Calu3 (cell line): ENCODE measurements around the gene ZBTB2. TPM values are rescaled to one million over a fixed set of nuclear protein-coding genes. Genes with fewer than 3 reads are reported as not detected.
"Not testable (repeated sequence)": the region's sequence is repeated elsewhere in the genome, so short reads cannot be mapped to it uniquely, and the experiment has no call there.

Experiments
- BruUV-seq: library from RNA; stranded (reverse); fragments of 400-500 nt; replicated peaks from 2 replicates; lab custom pipeline; 2021; lab: Mats Ljungman, UMichigan
- CTCF ChIA-PET: fragments of 300-600 bp; sonication (Branson Sonifier 250); formaldehyde crosslinking; loops from one replicate; lab custom pipeline; 2022; ENCODE audit warnings: antibody characterized with exemption; lab: Charles Lee
- DNase-seq: peaks from one replicate; pipeline ENCODE4 v3.0.0; 2022
- H3K27ac Mint-ChIP-seq: one replicate; pipeline ENCODE4 v1.8.0; 2022; ENCODE audit warnings: mixed read lengths; ENCODE audit not compliant: unreplicated experiment
- H3K27me3 Mint-ChIP-seq: one replicate; pipeline ENCODE4 v1.8.0; 2022; ENCODE audit warnings: mixed read lengths; ENCODE audit not compliant: unreplicated experiment
- H3K36me3 Mint-ChIP-seq: one replicate; pipeline ENCODE4 v1.8.0; 2022; ENCODE audit warnings: mild to moderate bottlenecking, moderate library complexity, mixed read lengths; ENCODE audit not compliant: insufficient read depth, unreplicated experiment
- H3K4me1 Mint-ChIP-seq: one replicate; pipeline ENCODE4 v1.8.0; 2022; ENCODE audit warnings: mild to moderate bottlenecking, low read depth, mixed read lengths; ENCODE audit not compliant: unreplicated experiment
- H3K4me3 Mint-ChIP-seq: one replicate; pipeline ENCODE4 v1.8.0; 2022; ENCODE audit warnings: mild to moderate bottlenecking, low read depth, moderate library complexity, mixed read lengths; ENCODE audit not compliant: unreplicated experiment
- H3K9me3 Mint-ChIP-seq: one replicate; pipeline ENCODE4 v1.8.0; 2022; ENCODE audit warnings: low read depth, mixed read lengths; ENCODE audit not compliant: unreplicated experiment
- intact Hi-C: fragments of 100-400 bp; cut with micrococcal nuclease; formaldehyde crosslinking; loops from one replicate; pipeline ENCODE4 v1.10.0; 2022; ENCODE audit not compliant: unreplicated experiment
- total RNA-seq: library from RNA; stranded (reverse); gene quantifications from 2 replicates; pipeline ENCODE4 v1.2.3, GENCODE V29; 2022
- TF ChIP-seq, protein P1 (sequence below): fragments of 200-600 bp; IDR thresholded peaks from one replicate; pipeline ENCODE4 v1.8.0; 2022; ENCODE audit warnings: antibody characterized with exemption; ENCODE audit not compliant: unreplicated experiment

ZBTB2 gene
- total RNA-seq, 1 experiment from 2014 or later = 15.7 TPM

GRCh38 chr6:151385177-151385576 lies 6.2 kb downstream of the ZBTB2 start:
- H3K27me3 Mint-ChIP-seq = no peaks in the 10 kb centered on the region
- no peaks in the 10 kb centered on the region for H3K9me3 Mint-ChIP-seq
- intact Hi-C loops = no loop called here
- peaks cover 20% of the 10 kb centered on the region for H3K4me1 Mint-ChIP-seq
- H3K4me3 Mint-ChIP-seq = no peak overlapping the region
- CTCF ChIA-PET = no interaction called here
- TF ChIP-seq, protein P1, sequence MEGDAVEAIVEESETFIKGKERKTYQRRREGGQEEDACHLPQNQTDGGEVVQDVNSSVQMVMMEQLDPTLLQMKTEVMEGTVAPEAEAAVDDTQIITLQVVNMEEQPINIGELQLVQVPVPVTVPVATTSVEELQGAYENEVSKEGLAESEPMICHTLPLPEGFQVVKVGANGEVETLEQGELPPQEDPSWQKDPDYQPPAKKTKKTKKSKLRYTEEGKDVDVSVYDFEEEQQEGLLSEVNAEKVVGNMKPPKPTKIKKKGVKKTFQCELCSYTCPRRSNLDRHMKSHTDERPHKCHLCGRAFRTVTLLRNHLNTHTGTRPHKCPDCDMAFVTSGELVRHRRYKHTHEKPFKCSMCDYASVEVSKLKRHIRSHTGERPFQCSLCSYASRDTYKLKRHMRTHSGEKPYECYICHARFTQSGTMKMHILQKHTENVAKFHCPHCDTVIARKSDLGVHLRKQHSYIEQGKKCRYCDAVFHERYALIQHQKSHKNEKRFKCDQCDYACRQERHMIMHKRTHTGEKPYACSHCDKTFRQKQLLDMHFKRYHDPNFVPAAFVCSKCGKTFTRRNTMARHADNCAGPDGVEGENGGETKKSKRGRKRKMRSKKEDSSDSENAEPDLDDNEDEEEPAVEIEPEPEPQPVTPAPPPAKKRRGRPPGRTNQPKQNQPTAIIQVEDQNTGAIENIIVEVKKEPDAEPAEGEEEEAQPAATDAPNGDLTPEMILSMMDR = no peak
- no peak overlapping the region for H3K27ac Mint-ChIP-seq
- no peak for DNase-seq
- BruUV-seq = no TSS peak
- H3K36me3 Mint-ChIP-seq = peaks cover 22% of the 10 kb centered on the region

DNA sequence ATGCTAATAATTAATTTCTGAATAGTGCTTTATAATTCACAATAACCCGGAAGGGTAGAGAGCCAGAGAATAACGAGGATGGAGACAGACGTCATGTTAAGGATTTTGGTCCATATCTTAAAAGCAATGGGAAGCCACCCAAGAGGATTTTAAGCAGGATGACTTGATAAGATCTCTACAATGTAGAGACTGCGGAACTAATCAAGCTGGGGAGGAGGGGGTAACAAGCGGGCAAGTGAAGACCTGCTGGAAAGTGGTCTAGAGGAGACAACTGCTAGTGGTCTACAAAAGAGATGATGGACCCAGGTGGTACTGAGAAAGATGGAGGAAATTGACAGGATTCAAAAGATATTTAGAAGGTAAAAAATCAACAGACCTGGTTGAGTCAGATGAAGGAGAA lies 7.2 kb downstream of the ZBTB2 start:
- DNase-seq = no peak
- no TSS peak for BruUV-seq

GRCh38 chr6:151382631-151383030 lies 8.7 kb downstream of the ZBTB2 start:
- H3K9me3 Mint-ChIP-seq, H3K4me3 Mint-ChIP-seq, DNase-seq, CTCF ChIA-PET, H3K27me3 Mint-ChIP-seq, intact Hi-C loops, H3K27ac Mint-ChIP-seq, BruUV-seq: not testable (repeated sequence)
- Mint-ChIP-seq H3K4me1 (peaks cover 23% of the 10 kb centered on the region), H3K36me3 (peaks cover 15% of the 10 kb centered on the region)

More for the DNA sequence above, 7.2 kb downstream of the ZBTB2 start:
- H3K27me3 Mint-ChIP-seq = no peaks in the 10 kb centered on the region
- peaks cover 23% of the 10 kb centered on the region for H3K4me1 Mint-ChIP-seq
- no peaks in the 10 kb centered on the region for H3K9me3 Mint-ChIP-seq
- intact Hi-C loops = no loop called here
- peaks cover 12% of the 10 kb centered on the region for H3K36me3 Mint-ChIP-seq
- CTCF ChIA-PET = no interaction called here
- no peak overlapping the region for H3K4me3 Mint-ChIP-seq
- TF ChIP-seq, protein P1 = no peak
- no peak overlapping the region for H3K27ac Mint-ChIP-seq

DNA sequence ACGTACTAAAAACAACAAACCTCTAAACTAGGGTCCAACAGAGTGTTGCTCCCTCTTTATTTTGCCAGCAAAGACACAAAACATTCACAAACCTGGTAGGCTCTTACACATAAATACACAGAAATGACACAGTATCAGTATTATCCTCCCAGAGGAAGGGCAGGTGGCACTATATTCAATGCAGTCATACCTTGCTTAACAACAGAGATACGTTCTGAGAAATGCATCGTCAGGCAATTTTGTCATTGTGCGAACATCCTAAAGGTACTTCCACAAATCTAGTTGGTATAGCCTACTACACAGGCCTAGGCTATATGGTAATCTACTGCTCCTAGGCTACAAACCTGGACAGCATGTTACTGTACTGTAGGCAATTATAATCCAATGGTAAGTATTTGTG lies 9.6 kb downstream of the ZBTB2 start:
- no peaks in the 10 kb centered on the region for H3K9me3 Mint-ChIP-seq
- H3K27ac Mint-ChIP-seq = no peak overlapping the region
- H3K27me3 Mint-ChIP-seq = no peaks in the 10 kb centered on the region
- no peak overlapping the region for H3K4me3 Mint-ChIP-seq
- DNase-seq = no peak
- TF ChIP-seq, protein P1 = no peak
- peaks cover 23% of the 10 kb centered on the region for H3K4me1 Mint-ChIP-seq
- H3K36me3 Mint-ChIP-seq = peaks cover 15% of the 10 kb centered on the region
- CTCF ChIA-PET = no interaction called here
- BruUV-seq = no TSS peak
- intact Hi-C loops = no loop called here

DNA sequence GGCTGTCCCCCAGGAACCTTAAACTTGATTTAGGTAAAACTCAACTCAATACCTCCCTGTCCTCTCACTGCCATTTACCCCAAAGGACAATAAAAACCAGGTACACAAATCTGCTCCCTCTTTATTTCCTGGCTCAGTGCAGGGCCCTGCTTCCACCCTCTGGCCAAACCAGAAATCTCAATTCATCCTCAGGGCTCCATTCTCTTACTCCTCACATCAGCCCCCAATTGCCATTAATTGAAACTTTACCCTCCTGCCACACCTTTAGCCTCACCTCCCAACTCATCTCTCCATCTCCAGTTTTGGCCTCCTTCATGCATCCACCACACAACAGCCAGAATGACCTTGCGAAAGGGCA lies 10.5 kb downstream of the ZBTB2 start:
- no peak for DNase-seq
- peaks cover 15% of the 10 kb centered on the region for H3K36me3 Mint-ChIP-seq
- no peak overlapping the region for H3K4me3 Mint-ChIP-seq
- H3K27ac Mint-ChIP-seq = no peak overlapping the region
- BruUV-seq = no TSS peak
- no peaks in the 10 kb centered on the region for H3K9me3 Mint-ChIP-seq
- CTCF ChIA-PET = no interaction called here
- intact Hi-C loops = no loop called here
- peaks cover 23% of the 10 kb centered on the region for H3K4me1 Mint-ChIP-seq
- TF ChIP-seq, protein P1 = no peak
- H3K27me3 Mint-ChIP-seq = no peaks in the 10 kb centered on the region
